HG03103 (cell line): ENCODE data around the gene AKNA.
A peak's percentile ranks its signal among the peaks of the same experiment; 100 is the strongest.

Experiments
- ATAC-seq: cut with Tn5 transposase; IDR thresholded peaks from one replicate; pipeline ENCODE4 v1.9.1; 2021; ENCODE audit warnings: low read depth; ENCODE audit not compliant: unreplicated experiment

AKNA gene

GRCh38 chr9:114397848-114398605 is 10.2 kb upstream of the AKNA start:
- peak; percentile 73 for ATAC-seq

DNA sequence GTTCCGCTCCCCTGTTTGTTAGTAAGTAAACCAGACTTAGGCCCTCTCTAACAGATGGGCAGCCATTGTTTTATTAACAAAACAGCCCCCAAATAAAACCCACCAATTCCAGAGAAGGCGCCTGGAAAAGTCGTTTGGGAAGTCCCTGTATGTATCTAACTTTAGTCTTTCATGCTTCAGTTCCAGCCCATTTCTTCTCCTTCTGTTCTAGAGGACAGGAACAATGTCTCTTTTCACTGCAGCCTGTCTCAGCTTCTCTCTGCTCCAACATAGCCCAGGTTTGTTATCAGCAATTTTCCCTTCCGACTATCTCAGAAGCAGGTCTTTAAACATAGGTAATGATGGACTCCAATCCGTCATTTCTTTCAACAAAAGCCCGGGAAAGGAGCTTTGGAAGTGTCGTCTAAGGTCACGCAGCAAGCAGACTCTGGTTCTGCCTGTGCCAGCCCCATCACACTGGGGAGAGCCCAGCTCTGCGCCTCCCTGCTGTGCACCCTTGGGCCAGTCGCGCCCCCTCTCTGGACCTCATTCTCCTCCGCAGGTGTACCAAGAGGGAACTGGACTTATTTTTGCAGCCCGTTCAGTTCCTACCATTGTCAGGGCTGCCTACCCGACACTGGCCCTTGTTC is 9.6 kb upstream of the AKNA start:
- no peak for ATAC-seq

- no peak for ATAC-seq
Measured at GRCh38 chr9:114396558-114397218, 8.9 kb upstream of the AKNA start.

- ATAC-seq, result no peak
Measured at GRCh38 chr9:114395768-114396167, 8.0 kb upstream of the AKNA start.

GRCh38 chr9:114395334-114395617 is 7.5 kb upstream of the AKNA start:
- no peak for ATAC-seq

DNA sequence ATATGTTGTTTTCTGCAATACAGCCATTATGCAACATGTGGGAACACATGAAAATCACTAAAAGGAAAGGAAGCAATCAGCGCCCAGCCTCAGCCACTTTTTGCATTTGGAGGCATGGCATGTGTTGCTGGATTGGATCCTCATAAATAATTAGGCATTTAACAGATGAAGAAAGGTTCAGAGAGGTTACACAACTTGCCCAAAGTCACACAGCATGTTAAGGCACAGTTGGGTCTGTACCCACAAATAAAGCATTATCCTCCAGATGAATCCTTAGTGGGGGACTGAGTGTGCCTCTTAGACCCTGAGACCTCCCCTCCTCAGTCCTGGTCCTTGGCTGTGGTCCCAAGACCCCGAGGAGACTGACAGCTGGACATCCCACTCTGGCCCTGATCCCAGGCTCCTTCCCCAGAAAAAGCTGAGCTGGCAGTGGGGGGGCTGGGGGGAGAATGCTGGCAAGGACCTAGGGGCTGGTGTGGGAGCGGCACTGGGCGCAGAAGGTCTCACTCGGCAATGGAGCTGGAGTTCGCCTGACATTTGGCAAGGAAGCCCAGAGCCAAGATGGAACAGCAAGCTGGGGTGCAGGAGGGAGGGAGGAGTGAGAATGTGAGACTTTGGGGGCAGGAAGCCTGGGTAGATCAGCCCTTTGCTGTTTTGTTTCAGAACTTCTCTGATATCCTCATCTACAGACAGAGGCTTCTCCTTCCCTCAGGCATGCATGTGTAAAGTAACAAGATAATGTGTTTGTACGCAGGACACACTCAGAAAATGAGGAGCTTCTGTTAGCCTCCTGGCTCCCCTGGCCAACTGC is 6.9 kb upstream of the AKNA start:
- ATAC-seq, result no peak

GRCh38 chr9:114392749-114393112 is 4.9 kb upstream of the AKNA start:
- no peak for ATAC-seq

GRCh38 chr9:114390952-114391351 is 3.2 kb upstream of the AKNA start:
- ATAC-seq, result no peak

DNA sequence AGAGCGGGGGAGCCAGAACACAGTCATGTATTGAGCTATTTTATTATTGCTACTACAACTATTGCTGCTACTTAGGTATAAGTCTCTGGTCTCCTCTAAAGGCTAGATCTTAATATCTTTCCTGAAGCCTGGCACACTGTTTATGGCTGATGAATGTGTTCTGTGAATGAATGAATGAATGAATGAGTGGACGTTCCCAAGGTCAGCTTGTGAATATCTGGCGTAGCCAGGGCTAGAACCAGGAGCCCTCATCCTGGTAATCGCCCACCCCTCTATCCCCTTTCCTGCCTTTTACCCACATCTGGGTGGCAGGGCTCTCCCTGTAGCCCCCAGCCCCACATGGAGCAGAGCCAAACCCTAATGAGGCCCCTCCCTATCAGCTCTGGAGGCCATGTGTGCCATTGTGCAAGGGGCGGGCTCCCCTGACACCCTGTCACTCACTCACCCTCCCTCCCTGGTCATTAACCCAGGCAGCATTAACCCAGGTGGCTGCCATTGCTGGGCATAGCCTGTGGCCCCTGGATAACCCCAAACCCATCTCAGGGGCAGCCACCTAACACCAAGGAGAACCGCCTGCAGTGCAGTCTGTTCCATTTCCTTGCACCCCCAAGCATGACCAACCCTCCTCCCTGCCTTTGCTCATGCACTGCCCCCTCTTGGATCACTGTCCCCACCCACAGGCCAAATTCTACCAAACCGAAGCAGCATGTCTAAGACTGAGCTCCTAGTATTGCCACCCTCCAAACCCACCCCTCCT is 2.0 kb upstream of the AKNA start:
- ATAC-seq, result no peak

GRCh38 chr9:114388764-114389375 is 1.1 kb upstream of the AKNA start:
- no peak for ATAC-seq

DNA sequence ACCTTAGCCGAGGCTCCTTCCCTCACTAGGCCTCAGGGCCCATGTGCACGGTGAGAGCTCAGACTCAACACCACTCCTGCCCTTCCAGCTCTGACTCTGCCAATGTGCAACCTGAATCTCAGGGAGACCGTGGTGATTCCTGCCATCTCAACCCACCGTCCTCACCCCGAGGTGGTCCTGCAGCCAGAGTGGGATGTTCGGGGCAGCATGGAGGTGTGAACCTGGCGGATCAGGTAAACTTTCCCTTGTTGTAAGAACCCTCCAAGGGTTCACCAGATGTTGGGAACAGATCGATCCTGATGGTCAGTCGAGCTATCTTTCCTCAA is 538 bp upstream of the AKNA start:
- no peak for ATAC-seq

GRCh38 chr9:114386886-114387679 is 699 bp downstream of the AKNA start:
- ATAC-seq, result no peak

DNA sequence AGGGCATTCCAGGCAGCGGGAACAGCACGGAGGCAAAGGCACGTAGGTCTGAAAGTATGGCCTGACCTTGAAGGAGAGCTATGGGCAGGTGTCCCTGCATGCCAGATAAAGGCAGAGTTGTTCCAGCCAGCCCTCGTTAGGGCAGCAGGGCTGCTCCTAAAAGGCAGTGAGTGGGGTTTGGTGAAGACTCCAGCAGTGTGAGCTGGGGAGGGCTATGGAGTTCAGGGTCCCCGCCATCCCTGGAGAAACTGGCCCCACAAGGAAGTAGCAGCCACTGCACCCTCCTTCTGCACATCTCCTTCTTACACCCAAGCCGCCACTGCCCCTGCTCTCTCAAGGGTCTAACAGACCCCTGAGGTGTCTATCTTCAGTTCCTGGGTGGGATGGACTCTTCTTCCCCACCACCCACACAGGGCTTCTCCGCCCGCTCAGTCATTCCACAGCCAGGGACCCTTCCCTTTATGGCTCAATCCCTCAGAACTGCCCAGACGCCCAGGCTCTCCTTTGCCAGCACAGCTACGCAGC is 1.4 kb downstream of the AKNA start:
- ATAC-seq, result no peak

DNA sequence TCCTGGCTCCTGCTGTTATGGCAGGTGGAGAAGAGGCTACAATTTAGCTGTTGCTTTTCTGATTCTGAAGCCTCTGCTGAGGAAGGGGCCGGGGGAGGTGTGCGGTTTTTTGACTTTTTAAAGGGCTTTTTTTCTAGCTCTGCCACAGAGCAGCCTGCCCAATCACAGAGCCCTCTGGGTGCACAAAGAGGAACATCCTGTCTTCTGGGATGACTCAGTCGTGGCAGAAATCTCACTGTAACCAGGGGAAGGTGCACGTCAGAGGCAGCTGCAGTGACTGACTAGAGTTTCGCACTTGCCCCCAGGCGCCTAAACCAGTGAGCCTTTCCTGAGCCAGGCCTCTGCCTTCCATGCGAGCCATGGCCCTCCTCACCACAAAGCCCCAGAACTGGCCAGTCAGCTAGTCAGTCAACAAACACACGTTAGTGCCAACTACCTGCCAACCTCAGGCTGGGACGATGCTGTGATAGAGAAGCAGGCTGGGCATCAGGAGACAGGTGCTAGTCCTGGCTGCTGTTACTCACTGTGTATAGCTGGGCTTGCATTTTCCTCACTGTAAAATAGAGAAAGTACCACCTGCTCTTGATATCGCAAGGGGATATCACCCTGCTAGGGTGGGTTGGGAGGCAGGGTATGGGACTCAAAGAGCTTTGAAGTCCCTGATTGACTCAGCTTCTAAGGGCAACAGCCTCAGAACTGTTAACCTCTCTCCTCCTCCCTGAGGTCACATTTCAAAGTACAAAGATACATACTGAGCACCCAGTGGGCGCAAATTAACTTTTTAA is 2.2 kb downstream of the AKNA start:
- peak; percentile 78 for ATAC-seq

GRCh38 chr9:114384836-114385396 is 2.9 kb downstream of the AKNA start:
- no peak for ATAC-seq

DNA sequence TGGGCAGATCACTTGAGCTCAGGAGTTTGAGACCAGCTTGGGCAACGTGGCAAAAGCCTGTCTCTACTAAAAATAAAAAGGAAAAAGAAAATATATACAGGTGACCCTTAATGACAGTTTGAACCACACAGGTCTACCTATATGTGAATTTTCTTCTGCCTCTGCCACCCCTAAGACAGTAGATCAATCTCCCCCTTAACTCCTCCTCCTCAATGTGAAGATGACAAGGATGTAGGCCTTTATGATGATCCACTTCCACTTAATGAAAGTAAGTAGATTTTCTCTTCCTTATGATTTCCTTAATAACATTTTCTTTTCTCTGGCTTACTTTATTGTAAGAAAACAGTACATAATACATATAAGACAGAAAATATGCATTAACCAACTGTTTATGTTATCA is 3.4 kb downstream of the AKNA start:
- no peak for ATAC-seq

DNA sequence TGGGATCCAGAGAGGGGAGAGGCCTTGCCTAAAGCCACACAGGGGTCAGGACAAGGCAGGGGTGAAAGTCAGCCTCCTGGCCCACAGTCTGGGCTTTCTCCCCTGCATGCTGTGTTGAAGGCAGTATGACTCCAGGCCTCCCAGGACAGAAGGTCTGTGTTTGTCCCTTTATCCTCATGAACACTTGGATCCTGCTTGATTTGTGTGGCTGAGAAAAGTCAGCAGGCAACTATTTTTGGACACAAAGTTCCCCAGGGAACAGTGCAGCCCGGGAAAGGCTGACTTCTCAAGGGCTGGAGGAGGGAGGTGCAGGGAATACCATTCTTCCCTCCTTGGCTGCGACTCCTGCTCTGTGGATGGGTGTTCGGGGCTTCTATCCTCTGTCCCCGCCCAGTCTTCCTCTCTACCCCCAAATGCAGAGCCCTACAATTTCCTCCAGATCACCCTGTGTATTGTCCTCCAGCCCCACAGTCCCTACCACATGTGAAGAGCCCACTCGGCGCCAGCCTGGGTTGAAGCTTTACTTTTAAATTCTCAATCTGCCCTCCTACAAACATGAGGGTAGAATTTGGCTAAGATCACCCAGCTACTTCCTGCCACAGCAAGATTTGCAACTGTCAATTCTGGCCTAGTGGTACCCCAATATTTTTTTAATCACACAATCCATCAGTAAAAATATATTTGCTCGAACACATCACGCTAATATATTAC is 4.1 kb downstream of the AKNA start:
- ATAC-seq, result no peak
